GM19035 (cell line): ENCODE measurements around the gene LTO1.

ENCODE experiments used
- ATAC-seq: cut with Tn5 transposase; IDR thresholded peaks from one replicate; pipeline ENCODE4 v1.9.1; 2021; ENCODE audit not compliant: unreplicated experiment

Gene LTO1

DNA sequence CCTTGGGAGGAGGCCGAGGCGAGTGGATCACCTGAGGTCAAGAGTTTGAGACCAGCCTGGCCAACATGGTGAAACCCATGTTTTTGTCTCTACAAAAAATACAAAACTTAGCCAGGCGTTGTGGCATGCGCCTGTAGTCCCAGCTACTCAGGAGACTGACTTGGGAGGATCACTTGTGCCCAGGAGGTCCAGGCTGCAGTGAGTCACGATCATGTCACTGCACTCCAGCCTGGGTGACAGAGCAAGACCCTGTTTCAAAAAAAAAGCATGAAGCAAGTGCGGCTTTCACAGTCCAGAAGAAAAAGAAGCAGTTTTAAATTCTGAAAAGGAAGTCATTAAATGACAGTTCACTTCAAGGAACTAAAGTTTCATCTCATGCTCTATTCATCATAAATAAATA is 7.1 kb upstream of the LTO1 start:
- no peak for ATAC-seq

DNA sequence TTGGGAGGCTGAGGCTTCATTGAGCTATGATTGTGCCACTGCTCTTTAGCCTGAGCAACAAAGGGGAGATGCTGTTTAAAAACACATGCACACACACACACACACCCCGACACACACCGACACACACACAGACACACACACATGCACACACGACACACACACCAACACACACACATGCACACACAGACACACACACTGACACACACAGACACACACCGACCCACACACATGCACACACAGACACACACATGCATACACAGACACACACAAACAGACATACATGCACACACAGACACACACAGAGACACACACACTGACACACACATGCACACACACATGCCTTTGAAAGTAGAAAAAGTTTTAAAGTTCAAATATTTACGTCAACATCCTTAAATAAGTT is 5.5 kb upstream of the LTO1 start:
- no peak for ATAC-seq

DNA sequence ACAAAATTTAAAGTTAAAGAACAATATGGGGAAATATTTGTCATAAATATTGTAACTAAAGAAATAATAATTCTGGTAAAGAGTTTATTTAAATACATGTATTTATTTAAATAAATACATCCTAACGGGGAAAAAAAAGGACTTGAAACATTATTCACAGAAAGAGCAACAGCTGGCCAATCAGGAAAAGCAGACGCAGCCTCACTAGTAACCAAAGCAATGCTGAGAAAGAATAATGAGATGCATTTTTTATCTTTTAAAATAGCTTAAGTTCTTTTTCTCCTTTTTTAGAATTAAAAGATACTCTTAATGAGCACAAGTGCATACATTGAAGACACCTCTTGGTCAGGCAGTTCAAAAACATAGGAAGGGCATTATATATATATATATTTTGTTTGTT is 2.6 kb upstream of the LTO1 start:
- no peak for ATAC-seq

DNA sequence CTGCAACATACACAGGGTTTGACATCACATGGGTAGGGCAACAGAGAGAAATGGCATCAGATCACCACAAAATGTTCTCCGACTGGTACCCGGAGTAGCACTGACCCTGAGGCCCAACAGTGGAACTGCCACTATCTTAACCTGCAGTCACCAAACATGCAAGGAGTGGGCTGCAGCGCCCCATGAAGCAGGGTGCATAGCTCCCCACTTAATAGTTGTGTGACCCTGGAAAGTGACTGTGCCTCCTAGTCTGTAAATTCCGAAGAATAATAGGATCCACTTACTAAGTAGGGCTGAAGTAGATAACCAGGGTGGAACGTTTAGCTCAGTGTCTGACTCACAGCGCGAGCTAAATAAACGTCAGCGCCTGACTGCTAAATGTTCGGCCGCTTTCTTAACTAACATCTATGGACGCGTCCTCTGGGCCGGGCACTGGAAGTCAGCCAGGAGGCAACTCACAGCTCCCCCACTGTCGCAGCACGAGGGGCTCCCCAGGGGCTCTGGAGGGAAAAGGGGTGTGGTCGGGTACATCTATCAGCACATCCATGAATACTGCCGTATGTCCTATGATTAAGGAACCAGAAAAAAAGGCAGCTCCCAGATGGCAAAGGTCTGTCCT is 777 bp downstream of the LTO1 start:
- ATAC-seq, result peak; percentile 2

DNA sequence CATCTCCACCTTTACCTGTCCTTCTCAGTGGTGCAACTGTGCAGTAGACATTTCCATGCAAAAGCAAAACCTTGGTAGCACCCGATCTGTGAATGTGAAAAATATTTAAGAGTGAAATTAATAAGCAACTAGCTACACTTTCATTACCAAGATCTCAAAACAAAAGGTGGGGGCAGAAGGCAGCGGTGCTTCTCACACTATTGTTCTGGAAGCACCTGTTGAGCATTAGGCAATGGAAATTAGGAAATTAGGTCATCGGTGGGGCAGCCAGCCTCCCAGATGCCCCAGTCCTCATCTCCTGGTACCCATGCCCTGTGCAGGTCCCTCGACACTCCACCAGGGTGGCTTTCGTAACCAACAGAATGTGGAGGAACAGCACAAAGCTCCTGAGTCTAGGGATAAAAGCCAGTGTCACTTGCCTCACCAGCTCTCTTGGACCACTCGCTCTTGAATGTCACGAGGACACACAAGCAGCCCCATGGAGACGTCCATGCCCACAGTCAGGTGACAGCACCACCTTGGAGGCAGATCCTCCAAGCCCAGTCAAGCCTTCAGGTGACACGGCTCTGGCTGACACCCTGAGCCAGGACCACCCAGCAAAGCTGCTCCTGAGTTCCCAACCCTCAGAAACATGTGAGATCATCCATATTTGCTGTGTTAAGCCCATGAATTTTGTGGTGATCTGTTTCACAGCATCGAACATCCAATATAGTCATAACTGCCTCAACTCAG is 3.3 kb downstream of the LTO1 start:
- no peak for ATAC-seq

DNA sequence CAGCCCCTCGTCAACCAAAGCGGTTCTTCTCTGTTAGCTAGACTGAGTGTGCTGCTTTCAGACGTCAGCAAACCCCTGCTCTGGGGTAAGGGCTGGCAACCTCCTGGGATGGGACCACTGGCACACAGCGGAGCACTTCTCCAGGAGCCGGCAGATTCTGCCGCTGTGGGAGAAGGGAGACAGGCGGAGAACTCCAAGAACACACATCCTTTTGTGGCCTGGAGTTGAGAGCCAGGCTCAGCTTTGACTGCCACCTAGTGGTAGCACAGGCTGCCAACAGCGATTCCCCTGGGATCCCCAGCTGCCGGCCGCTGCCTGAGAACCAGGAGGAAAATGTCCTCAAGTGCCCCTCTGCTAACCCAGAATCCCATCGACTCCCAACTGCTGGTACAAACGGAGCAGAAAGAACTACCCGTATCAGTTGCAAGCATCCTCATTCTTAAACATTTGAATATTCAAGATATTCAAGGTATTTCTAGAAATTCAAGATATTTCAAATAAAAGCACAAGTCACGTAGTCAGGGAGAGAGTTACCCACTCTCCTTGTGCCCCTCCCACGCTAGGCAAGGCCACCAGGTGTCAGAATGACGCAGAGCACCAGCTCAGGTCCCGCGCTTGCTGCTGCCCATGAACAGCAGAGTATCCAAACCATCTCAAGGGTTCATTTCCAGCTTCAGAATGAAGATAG is 4.9 kb downstream of the LTO1 start:
- no peak for ATAC-seq

DNA sequence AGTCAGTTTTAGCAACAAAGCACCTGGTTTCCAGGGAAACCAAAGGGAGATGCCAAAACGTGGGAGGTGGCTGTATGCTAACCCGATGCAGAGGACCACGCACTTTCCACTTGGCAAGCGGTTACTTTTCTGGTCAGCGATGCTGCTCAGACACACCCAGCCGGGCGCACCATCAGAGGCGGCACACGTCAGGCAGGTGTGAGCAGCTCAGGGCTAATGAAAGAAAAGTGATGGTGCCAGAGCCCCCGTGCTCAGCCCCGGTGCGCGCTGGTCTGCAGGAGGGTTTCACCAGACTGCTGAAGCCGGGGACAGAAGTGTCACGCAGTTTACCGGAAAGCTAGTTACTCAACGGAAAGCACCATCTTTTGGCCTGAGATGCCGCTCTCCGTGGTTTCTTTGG is 5.7 kb downstream of the LTO1 start:
- ATAC-seq, result no peak

DNA sequence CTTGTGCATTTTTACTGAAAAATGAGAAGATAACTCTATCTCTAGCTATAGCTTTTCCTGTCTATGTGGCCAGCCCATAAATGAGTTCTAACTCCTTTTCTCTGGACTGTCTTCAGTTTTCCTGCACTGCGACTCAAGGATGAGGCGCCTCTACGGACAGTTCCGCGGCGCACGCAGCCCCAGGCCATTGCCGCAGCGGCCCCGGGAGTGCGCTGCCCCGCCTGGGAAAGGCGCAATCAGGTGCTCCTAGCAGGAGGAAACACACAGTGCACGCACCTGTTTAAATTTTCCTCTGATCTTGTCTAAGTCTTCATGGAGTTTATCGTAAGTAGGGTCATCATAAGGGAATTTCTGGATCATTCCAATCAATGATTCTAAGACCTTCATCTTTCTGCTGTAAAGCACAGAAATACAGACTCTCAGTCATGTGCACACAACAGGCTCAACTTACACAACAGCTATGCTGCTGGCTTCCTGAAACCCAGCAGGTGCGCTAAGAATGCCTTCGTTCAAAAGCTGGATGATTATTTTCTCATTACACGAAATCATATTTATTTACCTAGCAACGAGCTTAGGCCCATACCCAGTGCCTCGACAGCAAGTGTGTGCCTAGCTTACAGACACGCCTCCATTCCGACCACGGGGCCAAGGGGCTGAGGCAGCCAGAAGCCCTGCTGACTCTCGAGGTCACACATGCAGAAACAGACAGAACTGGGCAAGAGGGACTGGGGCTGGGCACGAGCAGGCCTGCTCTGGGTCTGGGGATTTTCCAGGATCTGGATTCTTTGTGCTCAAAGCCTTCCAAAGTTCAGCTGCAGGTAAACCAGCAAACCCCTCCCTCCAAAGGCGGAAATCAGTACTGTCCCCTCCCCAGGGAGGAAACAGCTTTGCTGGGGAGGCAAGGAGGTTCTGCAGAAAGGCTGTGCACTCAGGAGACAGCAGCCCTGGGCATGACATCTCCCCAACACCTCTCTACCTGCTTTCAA is 7.2 kb downstream of the LTO1 start:
- no peak for ATAC-seq

DNA sequence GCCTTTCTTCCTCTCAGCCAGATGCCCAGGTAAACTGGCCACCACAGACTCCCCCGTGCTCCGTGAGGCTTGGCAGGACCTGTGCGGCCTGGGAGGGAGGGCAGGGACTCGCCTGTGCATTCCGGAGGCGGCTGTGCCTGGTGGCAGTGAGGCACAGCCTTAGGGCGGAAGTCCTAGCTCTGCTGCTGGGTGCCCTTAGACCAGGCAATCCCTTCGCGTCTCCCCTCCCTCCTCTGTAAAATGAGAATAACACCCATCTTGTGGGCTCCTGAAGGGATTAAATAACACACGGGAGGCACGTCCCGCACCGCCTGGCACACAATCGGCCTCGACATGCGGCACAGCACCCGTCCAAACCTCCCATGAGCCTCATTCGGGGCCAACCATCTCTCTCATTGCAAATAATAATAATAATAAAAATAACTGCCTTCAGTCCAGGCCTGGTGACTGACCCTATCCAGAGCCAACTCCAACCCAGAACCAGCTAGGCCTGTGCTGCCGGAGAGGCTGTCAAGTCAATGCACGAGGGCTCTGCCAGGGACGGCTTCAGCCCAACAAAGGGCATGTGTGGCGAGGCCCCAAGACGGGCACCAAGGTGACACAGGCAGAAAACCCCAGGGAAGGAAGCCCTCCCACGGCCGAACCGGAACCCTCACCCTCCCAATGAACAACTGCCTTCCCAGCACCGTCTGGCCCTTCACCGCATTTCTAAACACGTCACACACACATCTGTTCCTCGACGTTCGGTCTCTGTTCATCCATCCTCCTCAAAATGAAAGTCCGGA is 8.2 kb downstream of the LTO1 start:
- ATAC-seq, result no peak

DNA sequence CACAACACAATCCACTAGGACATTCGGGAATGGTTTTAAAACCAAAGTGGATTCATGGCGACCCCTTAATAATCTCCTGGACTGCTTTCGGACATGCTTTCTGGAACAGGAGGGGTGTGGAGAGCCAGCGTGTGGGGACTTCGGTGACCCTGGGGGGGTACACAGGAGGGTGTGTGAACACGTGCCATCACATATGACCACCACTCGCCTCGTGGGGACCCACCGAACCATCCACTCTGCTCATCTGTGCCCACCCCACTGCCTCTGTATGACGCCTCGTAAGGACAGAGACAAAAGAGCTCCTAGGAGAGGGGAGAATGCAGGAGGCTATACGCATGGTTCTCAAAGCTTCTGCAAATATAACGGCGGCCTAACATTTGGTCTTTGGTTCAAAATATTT is 8.9 kb downstream of the LTO1 start:
- ATAC-seq, result no peak

DNA sequence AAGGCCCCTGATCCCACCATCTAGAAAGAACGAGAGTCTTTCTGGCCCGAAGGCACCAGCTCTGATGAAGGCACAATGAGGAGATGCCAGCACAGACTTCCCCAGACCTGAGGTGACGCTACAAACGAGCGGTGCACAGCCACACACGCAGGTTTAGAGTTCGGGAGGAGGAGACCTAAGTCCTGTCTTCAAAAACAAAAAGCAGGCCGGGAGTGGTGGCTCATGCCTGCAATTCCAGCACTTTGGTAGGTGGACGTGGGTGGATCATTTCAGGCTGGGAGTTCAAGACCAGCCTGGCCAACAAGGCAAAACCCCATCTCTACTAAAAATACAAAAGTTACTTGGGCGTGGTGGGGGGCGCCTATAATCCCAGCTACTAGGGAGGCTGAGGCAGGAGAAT is 9.5 kb downstream of the LTO1 start:
- ATAC-seq, result no peak

DNA sequence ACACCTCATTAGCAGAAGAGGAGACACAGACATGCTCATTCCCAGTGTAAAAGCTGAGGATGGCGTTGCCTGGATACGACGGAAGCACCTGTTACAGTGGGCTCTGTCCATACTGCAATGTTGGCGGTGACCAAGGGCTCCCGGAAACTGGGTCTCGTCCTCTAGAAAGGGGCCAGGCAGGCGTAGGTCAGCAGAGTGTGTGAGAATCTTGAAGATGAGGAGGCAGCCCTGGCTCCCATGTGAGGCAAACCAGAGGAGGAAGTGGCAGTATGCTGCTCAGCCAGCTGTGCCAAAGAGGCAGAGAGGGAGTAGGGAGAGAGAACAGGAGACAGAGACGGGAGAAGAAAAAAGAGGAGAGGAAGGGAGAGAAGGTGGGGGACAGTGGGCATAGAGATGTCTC is 10.3 kb downstream of the LTO1 start:
- ATAC-seq, result no peak

DNA sequence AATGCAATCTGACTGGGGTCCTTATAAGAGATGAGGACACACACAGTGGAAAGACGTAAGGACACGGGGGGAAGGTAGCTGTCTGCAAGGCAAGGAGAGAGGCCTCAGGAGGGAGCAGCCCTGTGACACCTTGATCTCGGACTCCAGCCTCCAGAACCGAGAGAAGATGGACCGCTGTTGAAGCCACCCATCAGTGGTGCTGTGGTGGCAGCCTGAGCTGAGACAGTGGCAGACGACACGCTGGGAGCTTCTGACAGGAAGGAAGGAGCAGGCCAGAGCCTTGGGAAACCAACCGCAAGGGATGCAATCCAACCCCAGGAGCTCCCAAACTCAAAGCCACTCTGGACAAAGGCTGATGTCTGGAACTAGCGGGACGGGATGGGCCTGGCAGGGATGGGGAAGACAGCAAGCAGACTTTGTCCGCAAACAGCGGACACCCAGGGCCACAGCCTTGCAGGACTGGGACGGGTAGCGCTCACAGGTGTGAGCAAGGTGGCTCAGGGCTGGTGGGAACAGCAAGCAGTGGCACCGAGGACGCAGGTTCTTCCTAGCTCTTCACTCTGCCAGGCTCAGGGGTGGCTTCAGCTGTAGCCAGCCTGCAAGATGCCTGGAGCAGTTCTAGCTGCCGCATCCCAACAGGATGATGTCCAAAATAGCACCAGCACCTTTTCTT is 10.9 kb downstream of the LTO1 start:
- no peak for ATAC-seq

DNA sequence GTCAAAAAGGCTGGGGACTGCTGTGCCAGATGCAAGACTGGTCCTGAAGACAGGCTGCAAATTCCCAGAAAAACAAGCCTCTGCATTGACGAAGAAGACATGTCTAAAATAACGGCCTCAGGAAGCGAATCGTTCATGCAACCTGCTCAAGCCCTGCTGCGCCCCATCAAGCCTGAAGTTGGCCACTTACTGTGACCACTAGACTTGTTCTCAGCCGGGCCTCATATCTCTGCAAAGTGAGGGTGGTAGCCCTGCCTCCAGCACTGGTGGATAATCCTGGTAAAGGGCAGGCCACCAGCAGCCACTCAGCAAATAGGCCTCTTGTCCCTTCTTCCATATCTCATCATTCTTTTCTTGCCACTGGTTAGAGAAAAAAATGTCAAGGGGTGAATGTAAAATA is 11.8 kb downstream of the LTO1 start:
- ATAC-seq, result no peak

DNA sequence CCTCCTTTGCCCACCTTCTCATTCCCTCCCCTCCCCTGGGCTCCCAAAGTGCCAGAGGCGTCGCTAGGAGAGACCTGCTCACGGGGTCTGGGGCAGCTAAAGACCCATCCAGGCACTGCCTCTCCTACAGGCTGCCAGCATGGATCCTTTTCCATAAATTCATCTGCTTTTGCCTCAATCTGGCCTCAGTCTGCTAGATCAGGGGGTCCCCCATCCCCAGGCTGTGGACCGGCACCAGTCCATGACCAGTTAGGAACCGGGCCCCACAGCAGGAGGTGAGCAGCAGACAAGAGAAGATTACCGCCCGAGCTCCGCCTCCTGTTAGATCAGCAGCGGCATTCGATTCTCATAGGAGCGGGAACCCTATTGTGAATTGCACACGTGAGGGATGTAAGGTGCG is 12.3 kb downstream of the LTO1 start:
- ATAC-seq, result no peak

DNA sequence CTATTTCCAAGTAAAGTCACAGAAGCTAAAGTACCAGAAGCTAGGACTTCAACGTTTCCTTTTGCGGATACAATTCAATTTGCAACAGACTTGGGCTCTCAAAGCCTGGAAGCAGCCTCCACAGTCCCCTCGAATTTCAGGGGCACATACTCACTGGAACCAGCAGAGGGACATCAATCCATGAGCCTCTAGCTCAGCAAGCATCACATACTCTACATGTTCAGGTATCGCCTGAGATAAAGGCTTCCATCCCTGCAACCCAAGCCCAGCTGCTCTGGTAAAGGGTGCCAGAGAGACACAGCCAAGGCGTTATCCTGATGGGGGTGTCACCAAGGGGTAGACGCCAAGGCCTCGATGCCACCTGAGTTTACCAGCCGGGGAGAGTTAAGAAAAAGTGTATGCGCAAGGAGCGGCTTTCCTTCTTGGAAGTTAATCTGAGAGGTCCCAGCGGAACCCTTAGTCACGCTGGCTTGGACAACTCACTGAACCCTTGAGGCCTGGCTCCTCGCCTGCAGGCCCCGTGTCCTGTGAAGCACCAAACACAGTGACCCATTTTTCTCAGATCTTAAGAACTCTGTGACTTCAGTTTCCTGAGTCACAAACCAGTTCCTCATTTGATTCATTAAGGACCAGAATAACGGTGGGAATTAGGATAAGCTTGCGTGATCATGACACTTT is 13.0 kb downstream of the LTO1 start:
- no peak for ATAC-seq

DNA sequence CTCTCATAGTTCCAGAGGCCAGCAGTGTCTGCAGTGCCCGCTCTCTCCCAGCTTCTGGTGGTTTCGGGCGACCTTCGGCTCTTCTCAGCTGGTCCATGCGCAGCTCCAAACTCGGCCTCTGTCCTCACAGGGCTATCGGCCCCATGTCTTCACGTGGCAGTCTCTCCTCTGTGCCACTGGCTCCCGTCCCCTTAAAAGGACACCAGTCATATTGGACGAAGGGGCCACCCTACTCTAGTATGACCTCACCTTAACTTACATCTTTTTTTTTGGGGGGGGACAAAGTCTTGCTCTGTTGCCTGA is 13.8 kb downstream of the LTO1 start:
- ATAC-seq, result no peak

DNA sequence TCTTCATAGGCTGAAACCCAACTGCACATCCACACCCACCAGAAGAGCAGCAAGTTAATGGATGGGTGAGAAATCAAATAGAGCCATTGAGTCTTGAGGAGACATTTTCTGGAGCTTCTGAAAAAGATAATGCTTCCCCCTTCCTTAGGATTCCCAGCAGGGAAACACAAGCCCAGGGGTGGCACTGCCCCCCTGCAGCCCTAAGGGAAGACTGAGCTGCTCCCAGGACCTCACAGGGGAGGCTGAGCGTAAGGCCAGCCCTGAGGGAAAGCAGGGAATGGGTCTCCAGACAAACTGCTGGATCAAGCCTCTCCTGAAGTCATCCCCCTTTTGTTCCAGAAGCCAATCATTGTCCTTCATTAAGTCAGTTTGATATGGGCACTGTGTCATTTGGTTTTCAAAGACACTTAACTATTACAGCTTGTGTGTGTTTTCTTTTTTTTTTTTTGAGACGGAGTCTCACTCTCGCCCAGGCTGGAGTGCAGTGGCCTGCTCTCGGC is 15.1 kb downstream of the LTO1 start:
- no peak for ATAC-seq

DNA sequence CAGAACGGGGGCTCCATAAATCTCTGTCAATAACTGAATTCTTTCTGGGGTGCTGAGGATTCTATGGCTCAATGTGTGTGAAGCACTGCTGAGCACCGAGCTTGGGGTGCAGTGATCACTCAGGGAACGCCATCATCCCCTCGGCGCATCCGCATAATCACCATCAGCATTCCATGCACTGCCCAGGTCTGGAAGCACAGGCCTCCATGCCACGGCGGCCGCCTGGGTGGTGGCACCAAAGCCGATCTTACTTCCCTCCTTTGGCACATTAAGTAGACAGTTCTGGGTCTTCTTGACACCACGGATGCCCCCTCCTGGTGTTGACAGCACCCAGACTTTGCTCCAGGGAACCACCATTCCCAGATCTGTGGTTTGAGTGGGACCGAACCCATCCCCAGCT is 15.6 kb downstream of the LTO1 start:
- ATAC-seq, result no peak
